SK-N-SH treated with all-trans-retinoic acid at 6 μM for 48 hours (cell line): ENCODE measurements around the gene BACH2.

Experiments used
- BACH2 ChIP-seq: fragments of 250-450 bp; sonication (Bioruptor Pico); IDR thresholded peaks from 2 replicates; pipeline ENCODE4 v1.9.0; 2021; ENCODE audit warnings: mild to moderate bottlenecking, borderline replicate concordance
- GLIS3 ChIP-seq: fragments of 250-450 bp; sonication (Bioruptor Pico); IDR thresholded peaks from 2 replicates; pipeline ENCODE4 v1.5.0; 2020; ENCODE audit warnings: mild to moderate bottlenecking, moderate library complexity
- OSR1 ChIP-seq: fragments of 250-450 bp; sonication (Bioruptor Pico); IDR thresholded peaks from 2 replicates; pipeline ENCODE4 v1.8.0; 2022; ENCODE audit warnings: moderate library complexity, mild to moderate bottlenecking, inconsistent platforms
- PATZ1 ChIP-seq: fragments of 250-450 bp; sonication (Bioruptor Pico); IDR thresholded peaks from 2 replicates; pipeline ENCODE4 v1.8.0; 2020; ENCODE audit warnings: mild to moderate bottlenecking, moderate library complexity, borderline replicate concordance
- SNAI2 ChIP-seq: fragments of 250-450 bp; sonication (Bioruptor Pico); IDR thresholded peaks from 2 replicates; pipeline ENCODE4 v1.5.0; 2020; ENCODE audit warnings: mild to moderate bottlenecking, moderate library complexity
- TCF4 ChIP-seq: fragments of 250-450 bp; sonication (Bioruptor Pico); IDR thresholded peaks from 2 replicates; pipeline ENCODE4 v1.8.0; 2021; ENCODE audit warnings: mild to moderate bottlenecking, moderate library complexity, borderline replicate concordance
- TSHZ2 ChIP-seq: fragments of 250-450 bp; sonication (Bioruptor Pico); IDR thresholded peaks from 2 replicates; pipeline ENCODE4 v1.5.0; 2020; ENCODE audit warnings: mild to moderate bottlenecking, moderate library complexity
- ZFP3 ChIP-seq: fragments of 250-450 bp; sonication (Bioruptor Pico); IDR thresholded peaks from 2 replicates; pipeline ENCODE4 v1.5.0; 2020; ENCODE audit warnings: mild to moderate bottlenecking, moderate library complexity
- ZNF70 ChIP-seq: fragments of 450-650 bp; formaldehyde crosslinking; IDR thresholded peaks from 2 replicates; pipeline ENCODE4 v1.5.0; 2020; ENCODE audit warnings: mild to moderate bottlenecking, moderate library complexity

GRCh38 chr6:90021711-90022110 lies 274.9 kb downstream of the BACH2 start:
- TF ChIP-seq OSR1 (CRISPR knock-in tag) (no peak), PATZ1 (CRISPR knock-in tag) (no peak), ZFP3 (no peak), SNAI2 (CRISPR knock-in tag) (no peak), ZNF70 (no peak), TSHZ2 (CRISPR knock-in tag) (no peak), GLIS3 (CRISPR knock-in tag) (no peak), BACH2 (CRISPR knock-in tag) (no peak), TCF4 (no peak)
